Middle frontal gyrus (tissue), 1 donor: Measurements from ENCODE around the gene EXOSC5.
"Not testable (repeated sequence)": the region's sequence is repeated elsewhere in the genome, so short reads cannot be mapped to it uniquely, and the experiment has no call there.

Source experiments
- DNase-seq: peaks from one replicate; pipeline ENCODE4 v3.0.0-alpha.2; 2015; ENCODE audit warnings: low spot score; ENCODE audit errors: extremely low spot score

Gene EXOSC5

DNA sequence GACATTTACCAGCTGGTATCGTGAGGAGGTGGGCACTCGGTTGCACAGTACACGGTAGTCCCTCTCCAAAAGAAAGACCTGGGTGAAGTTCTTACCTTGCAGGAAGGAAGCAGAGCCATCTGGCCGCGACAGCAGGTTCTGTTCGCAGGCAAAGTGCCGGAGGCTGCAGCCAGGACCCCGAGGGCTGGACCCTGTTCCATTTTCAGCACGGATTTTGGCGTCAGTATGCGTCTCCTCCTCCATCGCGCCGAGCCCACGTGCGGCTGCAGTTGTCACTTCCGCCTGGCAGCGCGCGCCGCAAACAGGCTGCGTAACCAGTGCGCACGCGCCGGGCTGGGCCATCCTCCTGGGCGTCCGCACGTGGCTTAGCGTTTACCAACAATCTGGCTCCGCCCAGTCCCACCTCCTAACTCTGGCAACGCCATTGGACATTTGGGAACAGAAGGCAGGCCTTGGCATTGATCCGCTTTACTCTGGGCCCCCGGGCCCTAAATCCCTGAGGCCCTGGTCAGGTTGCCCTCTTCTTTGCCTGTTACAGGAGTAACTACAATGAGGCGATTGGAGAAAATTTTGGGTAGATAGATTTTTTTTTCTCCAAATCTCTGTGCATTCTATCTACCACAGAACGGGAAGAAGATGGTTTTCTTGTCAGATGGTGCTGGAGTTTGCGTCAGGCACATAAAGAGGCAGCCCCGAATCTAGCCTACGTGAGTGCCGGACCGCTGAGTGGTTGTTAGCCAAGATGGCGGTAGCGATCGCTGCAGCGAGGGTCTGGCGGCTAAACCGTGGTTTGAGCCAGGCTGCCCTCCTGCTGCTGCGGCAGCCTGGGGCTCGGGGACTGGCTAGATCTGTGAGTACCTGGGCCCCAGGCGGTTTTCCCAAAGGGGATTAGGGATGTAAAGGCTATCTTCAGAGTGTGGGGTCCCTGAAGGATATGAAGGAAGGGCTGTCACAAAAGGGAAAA, at the start of gene EXOSC5, which contains the start of gene BCKDHA:
EXOSC5 (minus strand) TSS at position 274 of the 964 bp plus-strand sequence; CDS start at position 243, 31 bp downstream.
BCKDHA (plus strand) TSS at position 733 of the 964 bp plus-strand sequence; CDS start at position 743, 10 bp downstream.
- DNase-seq, result peak; percentile 100

DNA sequence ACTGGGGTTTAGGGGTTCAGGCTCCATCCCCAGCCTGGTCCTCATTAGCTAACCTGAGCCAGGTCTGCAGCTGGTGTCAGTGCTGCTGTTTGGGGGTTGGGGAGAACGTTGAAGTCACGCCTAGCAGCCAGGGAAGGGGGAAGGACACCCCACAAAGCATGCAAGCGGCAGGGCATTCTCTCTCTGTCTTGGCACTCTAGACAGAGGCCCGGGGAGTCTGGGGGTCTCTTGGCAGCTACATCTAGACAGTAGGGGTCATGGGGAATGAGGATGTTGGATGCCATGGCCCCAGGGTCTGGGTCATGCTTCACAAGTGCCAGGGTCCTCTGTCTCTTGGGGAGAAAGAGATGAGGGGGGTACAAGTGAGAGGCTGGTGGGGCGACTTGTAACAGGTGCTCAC, 48.4 kb upstream of the EXOSC5 start:
- DNase-seq, result no peak

DNA sequence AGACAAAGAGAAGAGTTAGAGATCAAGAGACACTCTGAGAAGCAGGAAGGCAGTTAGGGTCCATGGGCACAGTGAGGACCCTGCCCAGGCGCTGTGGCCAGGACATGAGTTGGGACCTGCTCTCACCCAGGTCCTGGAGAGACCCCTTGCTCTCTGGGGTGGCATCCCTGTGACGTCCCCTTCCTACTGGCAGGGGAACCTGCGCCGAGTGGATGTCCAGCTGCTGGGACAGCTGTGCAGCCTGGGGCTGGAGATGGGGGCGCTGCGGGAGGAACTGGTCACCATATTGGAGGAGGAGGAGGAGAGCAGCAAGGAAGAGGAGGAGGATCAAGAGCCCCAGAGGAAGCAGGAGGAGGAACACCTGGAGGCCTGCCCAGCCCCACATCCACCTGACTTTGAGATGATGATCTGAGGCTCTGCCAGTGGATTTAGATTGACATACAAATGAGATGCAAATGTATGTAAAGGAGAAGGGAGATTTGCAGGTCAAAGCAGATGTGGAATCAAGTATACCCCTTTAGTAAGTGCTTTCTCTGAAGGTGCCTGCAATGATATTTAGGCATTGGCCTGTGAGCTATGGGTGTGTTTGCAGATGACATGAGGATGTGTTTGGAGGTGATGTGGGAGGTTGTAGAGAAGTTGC, 46.8 kb upstream of the EXOSC5 start:
- no peak for DNase-seq

DNA sequence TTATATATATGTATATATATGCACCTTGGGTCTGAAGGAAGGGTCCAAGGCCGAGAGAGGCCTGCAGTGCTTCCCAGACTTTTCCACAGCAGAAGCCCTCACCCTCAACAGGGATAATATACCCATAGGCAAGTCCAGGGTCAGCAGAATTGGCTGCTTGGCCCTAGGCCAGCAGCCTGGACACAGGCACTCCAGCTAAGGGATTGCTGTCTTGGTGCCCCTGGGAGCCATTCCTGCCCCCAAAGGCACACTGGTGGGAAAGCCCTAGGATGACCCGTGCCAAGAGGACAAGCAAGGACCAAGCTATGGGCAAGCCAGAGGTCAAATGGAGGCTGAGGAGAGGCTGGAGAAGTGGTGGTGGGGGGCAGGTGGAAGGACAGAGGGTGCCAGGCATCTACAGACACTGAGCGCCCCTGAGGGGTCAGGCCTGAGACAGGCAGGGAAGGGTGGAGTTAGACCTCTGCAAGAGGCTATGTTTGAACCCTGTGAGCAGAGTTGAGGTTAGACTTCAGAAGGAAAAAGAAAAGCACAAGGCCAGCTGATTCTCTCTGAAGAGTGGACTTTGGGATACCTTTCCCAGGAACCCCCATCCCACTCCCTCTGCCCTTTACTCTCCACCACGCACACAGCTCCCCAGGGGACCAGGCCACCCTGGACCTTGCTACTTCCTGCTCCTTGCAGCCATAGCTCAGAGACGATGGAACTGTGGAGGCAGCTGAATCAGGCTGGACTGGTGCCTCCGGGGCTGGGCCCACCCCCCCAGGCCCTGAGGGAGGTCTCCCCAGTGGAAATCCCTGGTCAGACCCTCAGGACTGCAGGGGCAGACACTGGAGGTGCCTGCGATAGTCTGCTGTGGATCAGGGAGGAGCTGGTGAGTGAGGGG, 45.6 kb upstream of the EXOSC5 start, which contains the start of gene ERICH4:
ERICH4 (plus strand) TSS at position 684 of the 883 bp plus-strand sequence; CDS start at position 698, 14 bp downstream.
- no peak for DNase-seq

DNA sequence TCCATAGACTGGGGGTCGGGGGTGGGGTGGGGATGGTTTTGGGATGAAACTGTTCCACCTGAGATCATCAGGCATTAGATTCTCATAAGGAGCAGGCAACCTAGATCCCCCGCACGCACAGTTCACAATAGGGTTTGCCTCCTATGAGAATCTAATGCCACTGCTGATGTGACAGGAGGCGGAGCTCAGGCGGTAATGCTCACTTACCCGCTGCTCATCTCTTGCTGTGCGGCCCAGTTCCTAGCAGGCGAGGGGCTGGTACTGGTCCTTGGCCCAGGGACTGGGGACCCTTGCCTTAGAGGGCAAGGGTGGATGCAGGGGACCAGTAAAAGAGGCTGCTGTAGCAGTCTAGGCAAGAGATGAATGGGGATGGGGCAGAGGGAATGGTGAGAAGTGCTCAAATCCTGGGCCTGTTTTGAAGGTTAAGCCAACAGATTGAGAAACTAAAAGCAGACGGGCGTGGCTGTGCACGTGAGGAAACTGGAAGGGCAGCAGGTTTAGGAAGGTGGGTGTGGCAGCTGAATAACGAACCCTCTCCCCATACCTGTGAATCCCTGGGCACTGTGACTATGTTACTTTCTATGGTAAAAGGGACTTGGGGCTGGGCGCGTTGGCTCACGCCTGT, 44.3 kb upstream of the EXOSC5 start:
- DNase-seq, result no peak

DNA sequence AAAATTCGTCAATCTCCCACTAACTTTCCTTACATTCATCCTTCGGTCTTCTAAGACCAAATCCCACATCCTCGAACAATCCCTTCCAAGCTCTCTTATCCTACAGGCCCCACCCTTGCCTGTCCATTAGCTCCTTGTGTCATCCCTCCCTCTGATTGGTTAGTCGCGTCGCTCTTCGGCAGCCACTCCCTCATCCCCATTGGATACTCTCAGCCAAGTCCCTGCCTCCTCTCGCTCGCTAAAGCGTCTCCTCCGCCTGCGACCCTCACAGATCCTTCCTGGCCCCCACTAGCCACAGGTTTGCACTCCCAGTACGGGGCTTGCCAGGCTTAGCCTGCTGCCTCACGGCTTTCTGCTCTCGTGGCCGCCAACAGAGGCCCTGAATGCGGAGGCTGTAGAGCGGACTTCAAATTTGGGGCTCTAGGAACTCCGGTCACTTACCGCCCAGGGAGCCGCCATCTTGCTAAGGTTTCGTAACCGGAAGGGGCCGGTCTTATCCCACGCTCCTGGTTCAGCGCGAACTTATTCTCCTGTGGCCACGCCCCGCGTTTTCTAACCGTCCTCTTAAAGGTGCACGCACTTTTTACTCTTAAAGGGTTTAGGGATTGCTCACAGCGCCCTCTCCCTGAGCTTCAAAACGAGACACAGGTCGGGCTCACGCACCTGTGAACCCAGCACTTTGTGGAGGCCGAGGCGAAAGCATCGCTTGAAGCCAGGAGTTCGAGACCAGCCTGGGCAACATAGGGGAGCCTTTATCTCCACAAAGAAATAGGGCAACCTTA, 42.5 kb upstream of the EXOSC5 start, which contains the start of gene DMAC2:
DMAC2 (minus strand) TSS at position 472 of the 782 bp plus-strand sequence; CDS start at position 459, 13 bp downstream.
- peak; percentile 93 for DNase-seq

DNA sequence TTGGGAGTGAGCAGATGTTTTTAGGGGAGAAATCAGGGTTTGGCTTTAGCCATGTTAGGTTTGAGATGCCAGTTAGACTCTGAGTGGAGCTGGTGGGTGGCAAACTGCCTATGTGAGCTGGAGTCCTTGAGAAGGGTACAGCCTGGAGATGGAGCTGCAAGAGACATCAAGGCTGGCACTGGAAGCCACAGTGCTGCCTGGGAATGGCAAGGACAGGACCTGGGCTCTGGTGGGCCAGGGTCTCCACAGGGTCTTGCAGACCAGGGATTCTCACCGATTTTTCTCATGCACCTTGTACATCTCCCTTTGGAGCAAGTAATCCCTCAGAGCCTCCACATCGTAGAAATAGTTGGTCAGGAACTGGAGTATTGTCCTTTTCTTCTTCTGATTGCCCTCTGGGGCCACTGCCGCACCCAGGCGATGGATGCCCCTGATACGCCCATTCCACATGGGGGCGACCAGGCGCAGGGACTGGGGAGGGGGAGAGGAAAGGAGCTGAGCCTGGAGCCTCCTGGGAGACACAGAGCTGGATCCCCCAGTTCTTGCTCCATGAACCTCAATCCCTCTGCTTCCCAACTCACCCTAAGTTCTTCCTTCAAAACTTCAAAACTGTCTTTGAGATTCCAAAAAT, 40.9 kb upstream of the EXOSC5 start:
- DNase-seq, result no peak

DNA sequence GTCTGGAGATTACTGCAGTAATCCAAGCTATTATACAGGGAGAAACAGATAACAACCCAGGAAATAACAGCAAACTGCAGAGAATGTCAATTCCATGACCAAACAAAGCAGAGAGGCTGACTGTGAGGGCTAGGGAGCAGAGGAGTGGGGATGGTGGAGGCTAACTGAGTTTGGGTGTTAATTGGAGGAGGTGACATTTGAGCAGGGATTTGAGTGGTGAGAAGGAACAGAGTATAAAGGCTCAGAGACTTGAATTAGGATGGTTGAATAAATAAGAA, 39.5 kb upstream of the EXOSC5 start:
- DNase-seq, result no peak

DNA sequence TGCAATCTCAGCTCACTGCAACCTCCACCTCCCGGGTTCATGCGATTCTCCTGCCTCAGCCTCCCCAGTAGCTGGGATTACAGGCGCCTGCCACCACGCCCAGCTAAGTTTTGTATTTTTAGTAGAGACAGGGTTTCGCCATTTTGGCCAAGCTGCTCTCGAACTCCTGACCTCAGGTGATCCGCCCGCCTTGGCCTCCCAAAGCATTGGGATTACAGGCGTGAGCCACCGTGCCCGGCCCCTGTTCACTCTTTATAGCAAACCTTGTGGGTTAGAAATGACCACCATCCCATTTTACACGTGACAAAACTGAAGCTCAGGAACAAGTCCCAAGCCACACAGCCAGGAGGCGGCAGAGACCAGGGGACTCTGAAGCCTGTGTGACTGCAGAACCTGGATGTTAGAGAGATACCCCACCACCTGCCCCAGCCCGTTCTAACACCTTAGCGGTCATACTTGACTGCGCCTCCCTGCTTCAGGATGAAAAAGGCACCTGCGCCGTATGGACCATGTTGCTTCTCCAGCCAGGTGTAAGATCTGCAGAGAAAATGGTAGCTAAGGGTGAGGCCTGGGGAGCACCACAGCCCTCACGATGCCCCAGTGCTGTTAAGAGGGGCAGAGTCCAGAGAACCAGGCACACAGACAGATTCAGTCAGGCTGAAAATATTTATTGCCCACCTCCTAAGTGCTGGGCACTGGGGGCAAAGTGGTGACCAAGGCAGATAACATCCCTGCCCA, 38.9 kb upstream of the EXOSC5 start:
- DNase-seq, result no peak

DNA sequence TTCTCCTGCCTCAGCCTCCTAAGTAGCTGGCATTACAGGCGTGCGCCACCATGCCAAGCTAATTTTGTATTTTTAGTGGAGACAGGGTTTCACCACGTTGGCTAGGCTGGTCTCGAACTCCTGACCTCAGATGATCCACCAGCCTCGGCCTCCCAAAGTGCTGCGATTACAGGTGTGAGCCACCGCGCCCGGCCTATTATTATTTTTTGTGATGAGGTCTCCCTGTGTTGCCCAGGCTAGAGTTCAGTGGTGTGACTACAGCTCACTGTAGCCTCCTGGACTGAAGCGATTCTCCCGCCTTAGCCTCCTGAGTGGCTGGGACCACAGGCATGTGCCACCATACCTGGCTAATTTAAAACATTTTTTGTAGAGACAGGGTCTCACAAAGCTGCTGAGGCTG, 38.2 kb upstream of the EXOSC5 start:
- not testable (repeated sequence) for DNase-seq

DNA sequence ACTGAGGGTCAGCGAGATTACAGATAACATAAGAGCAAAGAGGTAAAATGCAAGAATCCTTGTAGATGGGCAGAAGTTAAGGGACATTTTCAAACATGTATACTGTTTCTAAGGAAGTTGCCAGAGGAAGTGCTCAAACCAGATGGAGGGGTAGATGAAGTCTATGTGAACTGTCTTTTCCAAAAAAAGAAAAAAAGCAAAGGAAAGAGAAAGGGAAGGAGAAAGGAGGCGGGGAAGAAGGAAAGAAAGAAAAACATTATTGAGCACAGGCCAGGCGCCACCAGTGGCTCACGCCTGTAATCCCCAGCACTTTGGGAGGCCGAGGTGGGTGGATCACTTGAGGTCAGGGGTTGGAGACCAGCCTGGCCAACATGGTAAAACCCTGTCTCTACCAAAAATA, 37.3 kb upstream of the EXOSC5 start:
- DNase-seq, result no peak

DNA sequence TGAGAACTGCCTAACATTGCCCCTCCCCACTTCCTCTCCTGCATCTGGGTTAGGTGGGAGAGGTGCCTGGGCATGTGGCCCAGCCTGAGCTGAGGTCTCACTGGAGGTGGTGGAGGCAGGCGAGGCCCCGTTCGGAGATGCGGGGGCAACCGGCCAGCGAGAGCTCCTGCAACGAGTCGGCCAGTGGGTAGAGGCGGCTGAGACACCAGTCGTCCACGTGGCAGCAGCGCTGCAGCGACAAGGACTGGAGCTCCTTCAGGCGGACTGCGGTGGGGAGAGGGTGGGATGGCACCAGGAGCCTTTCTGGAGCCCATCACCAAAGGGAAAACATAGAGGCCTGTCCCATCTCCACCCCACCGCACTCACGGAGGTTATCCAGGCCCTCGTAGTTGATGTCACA, 36.0 kb upstream of the EXOSC5 start:
- DNase-seq, result no peak

DNA sequence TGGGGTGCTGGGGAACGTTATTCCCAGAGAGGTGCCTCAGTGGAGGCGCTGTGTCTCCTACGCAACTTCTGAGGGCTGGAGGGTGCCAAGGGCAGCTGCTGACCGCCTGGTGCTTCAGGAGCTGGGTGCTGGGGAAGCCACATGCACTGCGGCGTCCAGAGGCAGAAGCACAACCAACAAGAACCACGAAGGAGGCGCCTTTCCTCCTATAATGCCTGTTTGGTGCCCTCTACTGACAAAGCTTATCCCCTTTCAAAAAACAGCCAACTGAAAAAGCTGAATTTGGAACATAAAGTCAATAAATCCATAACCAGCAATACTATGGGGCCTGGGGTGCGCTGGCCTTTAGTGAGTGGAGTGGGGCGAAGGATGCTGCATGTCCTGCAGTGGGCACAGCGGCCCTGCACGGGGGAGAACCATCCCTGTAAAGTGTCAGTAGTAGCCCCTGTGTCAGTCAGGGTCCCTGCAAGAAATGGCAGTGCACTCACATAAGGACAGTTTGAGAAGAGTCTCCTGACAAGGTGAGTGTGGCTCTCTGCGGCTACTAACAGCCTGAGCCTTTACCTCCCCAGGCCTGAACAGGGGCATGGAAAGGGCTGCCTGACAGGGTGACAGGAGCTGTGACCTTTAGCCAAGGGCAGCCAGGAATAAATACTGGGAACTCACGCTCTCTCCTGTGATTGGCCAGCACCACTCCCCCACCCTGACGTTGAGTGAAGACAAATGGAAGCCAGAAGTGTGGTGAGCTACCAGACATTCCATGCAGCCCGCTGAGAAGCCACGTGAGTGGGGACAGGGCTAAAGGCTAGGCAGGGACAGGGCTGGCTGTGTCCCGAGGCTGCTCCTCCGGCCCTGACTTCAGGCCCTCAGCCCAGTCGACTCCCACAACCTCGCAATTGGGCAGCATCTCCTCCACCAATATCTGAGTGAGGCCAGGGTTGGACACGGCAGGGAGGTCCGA, 34.5 kb upstream of the EXOSC5 start:
- DNase-seq, result no peak

DNA sequence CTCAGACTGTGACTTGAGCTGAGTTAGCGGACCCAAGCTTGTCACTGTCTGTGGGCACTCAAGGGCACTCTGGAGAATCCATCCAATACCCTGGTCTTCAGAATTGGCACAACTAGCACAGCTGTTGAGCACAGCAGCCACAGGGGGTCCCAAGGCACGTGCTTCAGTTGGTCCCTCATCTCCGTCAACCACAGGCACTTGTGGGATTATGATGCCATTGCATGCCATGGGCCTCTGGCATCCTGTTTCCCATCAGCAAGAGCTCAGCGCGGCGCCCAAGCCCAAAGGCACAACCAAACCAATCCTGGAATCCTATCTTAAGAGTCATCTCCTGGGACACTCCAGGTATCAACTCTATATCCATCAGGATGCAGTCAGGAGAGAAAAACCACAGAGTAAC, 33.8 kb upstream of the EXOSC5 start:
- no peak for DNase-seq

DNA sequence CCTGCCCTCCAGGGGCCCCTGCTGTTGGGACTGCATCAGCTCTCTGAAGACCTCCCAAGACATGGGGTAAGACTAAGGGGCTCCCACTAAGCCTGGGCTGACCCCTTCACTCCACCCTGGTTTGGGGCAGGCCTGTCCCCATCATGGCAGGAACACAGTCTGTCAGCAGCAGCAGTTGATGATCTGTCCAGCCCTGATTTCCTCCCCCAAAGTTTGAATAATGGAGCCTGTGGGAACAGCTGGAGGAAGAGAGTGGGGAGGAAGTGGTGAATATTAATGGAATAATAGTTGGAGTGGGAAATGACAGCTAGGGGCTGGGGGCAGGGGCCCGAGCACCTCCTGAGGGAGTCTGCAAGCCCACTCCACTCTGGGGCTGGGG, 31.3 kb upstream of the EXOSC5 start:
- no peak for DNase-seq

DNA sequence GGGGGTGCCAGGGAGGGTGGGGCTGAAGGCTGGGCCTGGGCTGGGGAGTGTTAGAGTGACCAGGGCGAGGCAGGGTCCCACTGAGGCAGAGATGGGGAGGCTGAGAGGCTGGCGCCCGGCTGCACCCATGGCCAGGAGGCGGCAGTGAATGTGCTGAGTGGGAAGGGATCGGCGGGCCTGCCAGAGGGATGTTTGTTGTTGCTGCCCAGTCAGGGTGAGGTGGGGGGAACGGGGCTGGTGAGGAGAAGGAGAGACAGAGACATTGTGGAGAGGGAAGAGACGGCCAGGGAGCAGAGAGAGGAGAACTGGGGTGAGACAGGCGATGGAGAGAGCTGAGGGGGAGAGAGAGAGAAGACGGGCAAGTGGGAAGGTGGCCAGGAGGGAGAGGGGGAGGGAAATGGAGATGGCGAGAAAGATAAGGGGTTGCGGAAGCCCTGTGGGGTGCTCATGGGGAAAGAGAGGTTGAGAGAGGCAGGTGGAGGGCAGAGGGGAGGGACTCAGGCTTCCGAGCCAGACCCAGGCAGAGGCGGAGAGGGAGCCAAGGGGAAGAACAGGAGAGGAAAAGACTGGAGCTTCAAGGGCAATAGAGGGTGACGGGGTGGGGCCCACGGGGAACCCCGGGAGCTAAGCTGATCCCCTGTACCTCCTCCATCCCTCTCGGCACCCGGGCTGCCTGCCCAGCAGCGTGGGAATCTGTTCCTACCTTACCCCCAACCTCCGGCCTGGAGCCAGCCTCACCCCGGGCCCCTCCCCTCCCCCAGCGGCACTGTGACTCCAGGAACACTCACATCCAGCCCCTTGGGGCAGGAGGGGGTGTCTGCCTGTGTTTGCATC, 30.7 kb upstream of the EXOSC5 start:
- no peak for DNase-seq
